ENCODE measurements around the gene SESN1.

DNA sequence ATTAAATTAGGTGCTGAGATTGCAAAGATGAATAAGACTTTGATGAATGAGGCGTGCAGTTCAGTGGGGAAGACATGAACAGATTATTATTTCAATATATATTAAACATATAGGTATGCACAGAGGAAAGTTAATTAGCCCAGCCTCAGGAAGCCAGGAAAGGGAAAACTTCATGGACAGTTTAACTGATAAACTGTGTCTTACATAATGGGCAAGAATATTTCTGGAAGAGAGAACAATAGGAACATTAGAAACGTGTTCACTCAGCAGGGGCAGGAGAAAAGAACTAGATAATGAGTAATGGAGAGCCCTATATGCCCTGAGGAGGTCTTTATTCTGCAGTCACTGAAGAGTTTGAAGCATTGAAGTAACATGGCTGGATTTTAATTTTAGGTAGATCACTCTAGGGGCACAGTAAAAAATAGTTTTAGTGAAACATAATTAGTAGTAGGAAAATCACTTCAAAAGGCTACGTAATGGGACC is 24.3 kb upstream of the SESN1 start:
- TF ChIP-seq POLR2A (IDR thresholded peaks at IDR 0.05) (no peak), EP300 (IDR thresholded peaks at IDR 0.05) (no peak)
- TF ChIP-seq, protein P1, sequence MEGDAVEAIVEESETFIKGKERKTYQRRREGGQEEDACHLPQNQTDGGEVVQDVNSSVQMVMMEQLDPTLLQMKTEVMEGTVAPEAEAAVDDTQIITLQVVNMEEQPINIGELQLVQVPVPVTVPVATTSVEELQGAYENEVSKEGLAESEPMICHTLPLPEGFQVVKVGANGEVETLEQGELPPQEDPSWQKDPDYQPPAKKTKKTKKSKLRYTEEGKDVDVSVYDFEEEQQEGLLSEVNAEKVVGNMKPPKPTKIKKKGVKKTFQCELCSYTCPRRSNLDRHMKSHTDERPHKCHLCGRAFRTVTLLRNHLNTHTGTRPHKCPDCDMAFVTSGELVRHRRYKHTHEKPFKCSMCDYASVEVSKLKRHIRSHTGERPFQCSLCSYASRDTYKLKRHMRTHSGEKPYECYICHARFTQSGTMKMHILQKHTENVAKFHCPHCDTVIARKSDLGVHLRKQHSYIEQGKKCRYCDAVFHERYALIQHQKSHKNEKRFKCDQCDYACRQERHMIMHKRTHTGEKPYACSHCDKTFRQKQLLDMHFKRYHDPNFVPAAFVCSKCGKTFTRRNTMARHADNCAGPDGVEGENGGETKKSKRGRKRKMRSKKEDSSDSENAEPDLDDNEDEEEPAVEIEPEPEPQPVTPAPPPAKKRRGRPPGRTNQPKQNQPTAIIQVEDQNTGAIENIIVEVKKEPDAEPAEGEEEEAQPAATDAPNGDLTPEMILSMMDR (IDR thresholded peaks at IDR 0.05) = no peak

Data from tibial nerve (tissue), 4 donors.